NCI-H748 (cell line): ENCODE results near the gene EMC7.
"Not testable (repeated sequence)": the region's sequence is repeated elsewhere in the genome, so short reads cannot be mapped to it uniquely, and the experiment has no call there.

ENCODE experiments used
- DNase-seq: peaks from one replicate; lab custom pipeline; 2025; ENCODE audit not compliant: unreplicated experiment; lab: John Stamatoyannopoulos, UW

Gene EMC7

GRCh38 chr15:34101366-34102174, at the start of gene EMC7, which contains the start of gene PGBD4:
Gene EMC7 (minus strand): TSS chr15:34101862. CDS start chr15:34101839, 23 bp downstream.
Gene PGBD4 (plus strand): TSS chr15:34102083. CDS start chr15:34102532, 449 bp downstream.
- DNase-seq, result peak; percentile 97

GRCh38 chr15:34147371-34148140, 45.9 kb upstream of the EMC7 start:
- DNase-seq, result no peak

GRCh38 chr15:34133511-34133910, 31.8 kb upstream of the EMC7 start:
- DNase-seq, result no peak

GRCh38 chr15:34132881-34133280, 31.2 kb upstream of the EMC7 start:
- DNase-seq, result no peak

GRCh38 chr15:34128898-34129297, 27.2 kb upstream of the EMC7 start:
- DNase-seq, result no peak

GRCh38 chr15:34126522-34126921, 24.9 kb upstream of the EMC7 start:
- no peak for DNase-seq

GRCh38 chr15:34125945-34126344, 24.3 kb upstream of the EMC7 start:
- DNase-seq, result no peak

GRCh38 chr15:34124651-34125050, 23.0 kb upstream of the EMC7 start:
- no peak for DNase-seq

- no peak for DNase-seq
Observed at GRCh38 chr15:34122771-34123183, 21.1 kb upstream of the EMC7 start.

GRCh38 chr15:34121786-34122185, 20.1 kb upstream of the EMC7 start:
- not testable (repeated sequence) for DNase-seq

- DNase-seq, result not testable (repeated sequence)
Observed at GRCh38 chr15:34120420-34120819, 18.8 kb upstream of the EMC7 start.

- DNase-seq, result no peak
Observed at GRCh38 chr15:34119291-34119690, 17.6 kb upstream of the EMC7 start.

- DNase-seq, result no peak
Observed at GRCh38 chr15:34116620-34117019, 15.0 kb upstream of the EMC7 start.

- DNase-seq, result no peak
Observed at GRCh38 chr15:34114739-34115138, 13.1 kb upstream of the EMC7 start.

- no peak for DNase-seq
Observed at GRCh38 chr15:34114215-34114614, 12.6 kb upstream of the EMC7 start.

- no peak for DNase-seq
Observed at GRCh38 chr15:34111488-34111887, 9.8 kb upstream of the EMC7 start.

- peak; percentile 2 for DNase-seq
Observed at GRCh38 chr15:34109797-34110663, 8.4 kb upstream of the EMC7 start.

GRCh38 chr15:34107315-34107714, 5.7 kb upstream of the EMC7 start:
- no peak for DNase-seq

GRCh38 chr15:34106423-34106822, 4.8 kb upstream of the EMC7 start:
- no peak for DNase-seq

- no peak for DNase-seq
Observed at GRCh38 chr15:34102175-34102925, 688 bp upstream of the EMC7 start.
